Stimulated activated naive CD8-positive, alpha-beta T cell treated with anti-CD3 and anti-CD28 coated beads, Interleukin-15, Interleukin-2, amounts not matched to agents 100 ng/mL and 50 ng/mL, for 24 hours (primary cell): ENCODE measurements around the gene LIN9.

ENCODE experiments used
- H3K27ac Mint-ChIP-seq: one replicate; pipeline ENCODE4 v1.8.0; 2021; ENCODE audit warnings: mild to moderate bottlenecking, mixed read lengths
- H3K27me3 Mint-ChIP-seq: one replicate; pipeline ENCODE4 v1.8.0; 2021; ENCODE audit warnings: mixed read lengths
- H3K36me3 Mint-ChIP-seq: one replicate; pipeline ENCODE4 v1.8.0; 2021; ENCODE audit warnings: low read depth, mixed read lengths
- H3K4me1 Mint-ChIP-seq: one replicate; pipeline ENCODE4 v1.8.0; 2021; ENCODE audit warnings: low read depth, mixed read lengths
- H3K4me3 Mint-ChIP-seq: one replicate; pipeline ENCODE4 v1.8.0; 2021; ENCODE audit warnings: mild to moderate bottlenecking, mixed read lengths
- H3K9me3 Mint-ChIP-seq: one replicate; pipeline ENCODE4 v1.8.0; 2021; ENCODE audit warnings: mixed read lengths

The LIN9 gene

DNA sequence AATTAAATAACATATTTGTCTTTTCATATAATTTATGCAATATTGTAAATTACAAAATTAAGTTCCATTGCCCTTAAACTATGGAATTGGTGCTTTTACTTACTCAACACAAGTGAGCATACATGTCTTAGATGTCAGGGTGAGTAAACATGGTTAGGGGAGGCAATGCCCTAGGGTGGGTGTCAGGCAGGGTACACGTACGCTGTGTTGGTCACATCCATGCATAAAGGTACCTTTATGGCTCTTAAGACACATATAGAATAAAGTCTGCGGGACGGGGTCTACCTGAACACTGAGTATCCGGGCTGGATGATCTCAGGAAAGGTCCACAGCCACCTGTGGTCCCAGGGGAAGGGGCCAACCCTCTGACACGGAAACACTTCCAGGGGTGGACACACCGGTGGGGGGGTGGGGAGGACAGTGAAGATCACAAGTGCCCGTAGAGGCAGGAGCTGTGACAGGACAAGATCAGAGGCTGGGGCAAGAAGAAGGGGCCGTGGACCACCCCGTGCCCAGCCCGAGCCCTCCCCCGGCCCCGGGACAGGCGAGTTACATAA, 720 bp downstream of the LIN9 start:
- peak overlapping the region; percentile 86 for H3K4me3 Mint-ChIP-seq
- H3K9me3 Mint-ChIP-seq, result no peaks in the 10 kb centered on the region
- H3K36me3 Mint-ChIP-seq, result peaks cover 1% of the 10 kb centered on the region
- H3K27me3 Mint-ChIP-seq, result peaks cover 25% of the 10 kb centered on the region
- peak overlapping the region; percentile 67 for H3K27ac Mint-ChIP-seq
- peaks cover 30% of the 10 kb centered on the region for H3K4me1 Mint-ChIP-seq

DNA sequence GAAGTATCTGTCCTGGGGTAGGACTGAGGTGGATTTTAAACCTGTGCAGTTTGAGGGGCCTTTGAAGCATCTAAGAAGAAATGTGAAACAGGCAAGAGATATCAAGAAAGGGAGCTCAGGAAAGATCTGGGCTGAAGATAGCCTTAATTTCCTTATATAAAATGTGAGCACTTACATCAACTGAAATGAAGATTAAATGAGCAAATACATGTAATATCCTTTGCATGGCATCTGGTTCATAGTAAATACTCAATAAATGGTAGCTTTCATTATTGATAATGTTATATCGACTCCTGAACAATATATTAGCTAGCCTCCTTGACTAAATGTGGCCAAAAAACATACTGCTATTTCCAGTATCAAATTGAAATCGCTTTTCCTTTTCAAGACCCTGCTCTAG, 2.5 kb downstream of the LIN9 start:
- Mint-ChIP-seq H3K27me3 (peaks cover 19% of the 10 kb centered on the region), H3K4me3 (no peak overlapping the region), H3K9me3 (no peaks in the 10 kb centered on the region), H3K27ac (no peak overlapping the region), H3K4me1 (peaks cover 30% of the 10 kb centered on the region), H3K36me3 (peaks cover 14% of the 10 kb centered on the region)

DNA sequence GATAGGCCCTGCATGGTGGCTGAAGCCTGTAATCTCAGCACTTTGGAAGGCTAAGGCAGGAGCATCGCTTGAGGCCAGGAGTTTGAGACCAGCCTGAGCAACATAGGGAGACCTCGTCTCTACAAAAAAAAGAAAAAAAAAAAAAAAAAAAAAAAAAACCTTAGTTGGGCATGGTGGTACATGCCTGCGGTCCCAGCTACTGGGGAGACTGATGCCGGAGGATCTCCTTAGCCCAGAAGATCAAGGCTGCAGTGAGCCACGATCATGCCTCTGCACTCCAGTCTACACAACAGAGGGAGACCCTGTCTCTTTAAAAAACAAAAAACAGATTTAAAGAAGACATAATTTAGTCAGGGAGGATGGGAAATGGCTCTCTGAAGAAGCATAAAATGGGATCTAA, 3.8 kb downstream of the LIN9 start:
- Mint-ChIP-seq H3K4me3 (no peak overlapping the region), H3K4me1 (peaks cover 24% of the 10 kb centered on the region), H3K36me3 (peaks cover 18% of the 10 kb centered on the region), H3K9me3 (no peaks in the 10 kb centered on the region), H3K27me3 (peaks cover 7% of the 10 kb centered on the region), H3K27ac (no peak overlapping the region)

DNA sequence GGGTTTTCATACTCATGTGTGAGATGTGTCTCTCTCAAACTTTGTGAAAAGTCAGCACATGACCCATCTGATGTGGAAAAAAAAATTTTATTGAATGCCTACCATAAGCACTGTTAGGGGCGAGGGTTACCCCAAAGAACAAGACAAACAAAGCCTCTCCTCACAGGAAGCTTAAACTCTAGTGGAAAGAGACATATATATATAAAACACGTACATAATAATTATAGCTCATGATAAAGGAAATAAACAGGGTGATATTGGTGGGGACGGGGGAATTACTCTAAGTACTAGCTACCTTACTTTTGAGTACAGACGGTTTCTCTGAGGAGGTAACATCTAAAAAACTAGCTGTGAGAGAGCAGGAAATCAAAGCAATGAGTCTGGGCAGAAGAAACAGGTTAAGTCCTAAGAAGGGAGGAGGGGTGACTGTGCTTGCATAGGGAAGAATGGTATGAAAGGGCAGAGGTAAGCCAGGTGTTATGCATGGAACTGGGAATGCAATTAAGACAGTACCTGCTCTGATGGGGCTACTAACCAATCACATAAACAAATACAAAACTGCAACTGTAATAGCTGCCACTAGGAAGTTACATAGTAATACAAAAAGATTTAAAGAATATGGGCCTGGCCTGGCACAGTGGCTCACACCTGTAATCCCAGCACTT, 4.5 kb downstream of the LIN9 start:
- Mint-ChIP-seq H3K36me3 (peaks cover 20% of the 10 kb centered on the region), H3K4me1 (peaks cover 16% of the 10 kb centered on the region), H3K27ac (no peak overlapping the region), H3K4me3 (no peak overlapping the region), H3K27me3 (no peaks in the 10 kb centered on the region), H3K9me3 (no peaks in the 10 kb centered on the region)

DNA sequence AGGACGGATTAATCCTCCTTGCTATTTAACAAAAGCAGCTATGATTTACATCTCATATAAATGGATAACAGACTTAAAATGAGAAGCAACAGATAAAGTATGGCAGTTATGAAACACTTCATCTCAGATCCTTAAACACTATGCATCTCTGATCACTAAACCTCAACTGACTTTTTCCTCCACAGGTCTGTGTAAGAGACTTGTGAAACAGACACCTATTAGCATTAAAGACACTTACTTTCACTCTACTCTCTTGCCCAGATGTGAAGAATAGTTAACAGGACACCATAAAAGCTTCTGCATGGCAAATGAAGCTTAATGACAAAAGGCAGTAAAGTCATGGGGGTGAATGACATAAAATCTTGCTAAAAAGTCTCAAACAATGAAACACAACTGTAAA, 6.2 kb downstream of the LIN9 start:
- Mint-ChIP-seq H3K36me3 (peaks cover 34% of the 10 kb centered on the region), H3K27me3 (no peaks in the 10 kb centered on the region), H3K27ac (no peak overlapping the region), H3K4me3 (no peak overlapping the region), H3K9me3 (no peaks in the 10 kb centered on the region), H3K4me1 (peaks cover 11% of the 10 kb centered on the region)

DNA sequence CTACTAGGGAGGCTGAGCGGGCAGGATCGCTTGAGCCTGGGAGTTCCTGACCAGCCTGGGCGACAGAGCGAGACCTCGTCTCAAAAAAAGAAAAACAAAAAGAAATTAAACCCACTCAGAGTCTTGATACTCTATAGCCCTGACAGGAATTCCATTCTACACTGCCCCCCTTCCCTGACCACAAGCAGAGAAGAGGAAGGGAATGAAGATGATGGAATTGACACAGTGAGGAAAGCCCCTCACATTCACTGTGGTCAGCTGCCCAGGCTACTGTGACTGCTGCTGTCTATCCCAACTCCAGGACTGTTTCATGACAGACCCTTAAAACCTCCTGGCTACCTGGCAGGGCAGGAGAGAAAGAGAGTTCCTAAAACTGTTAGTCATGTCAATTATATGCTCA, 12.1 kb downstream of the LIN9 start:
- H3K4me1 Mint-ChIP-seq, result no peaks in the 10 kb centered on the region
- no peak overlapping the region for H3K27ac Mint-ChIP-seq
- H3K36me3 Mint-ChIP-seq, result peaks cover 55% of the 10 kb centered on the region
- no peak overlapping the region for H3K4me3 Mint-ChIP-seq
- no peaks in the 10 kb centered on the region for H3K27me3 Mint-ChIP-seq
- H3K9me3 Mint-ChIP-seq, result no peaks in the 10 kb centered on the region

DNA sequence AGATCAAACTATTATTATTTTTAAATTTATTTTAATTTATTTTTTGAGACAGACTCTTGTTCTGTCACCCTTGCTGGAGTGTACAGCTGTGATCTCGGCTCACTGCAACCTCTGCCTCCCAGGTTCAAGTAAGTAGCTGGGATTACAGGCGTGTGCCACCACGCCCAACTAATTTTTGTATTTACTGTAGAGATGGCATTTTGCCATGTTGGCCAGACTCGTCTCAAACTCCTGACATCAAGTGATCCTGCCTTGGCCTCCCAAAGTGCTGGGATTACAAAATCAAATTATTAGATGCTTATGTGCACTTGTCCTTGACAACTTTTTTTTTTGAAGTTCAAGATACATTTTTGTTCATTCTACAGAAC, 15.4 kb downstream of the LIN9 start:
- H3K27ac Mint-ChIP-seq, result no peak overlapping the region
- H3K9me3 Mint-ChIP-seq, result no peaks in the 10 kb centered on the region
- H3K4me3 Mint-ChIP-seq, result no peak overlapping the region
- H3K36me3 Mint-ChIP-seq, result peaks cover 44% of the 10 kb centered on the region
- no peaks in the 10 kb centered on the region for H3K27me3 Mint-ChIP-seq
- H3K4me1 Mint-ChIP-seq, result no peaks in the 10 kb centered on the region

DNA sequence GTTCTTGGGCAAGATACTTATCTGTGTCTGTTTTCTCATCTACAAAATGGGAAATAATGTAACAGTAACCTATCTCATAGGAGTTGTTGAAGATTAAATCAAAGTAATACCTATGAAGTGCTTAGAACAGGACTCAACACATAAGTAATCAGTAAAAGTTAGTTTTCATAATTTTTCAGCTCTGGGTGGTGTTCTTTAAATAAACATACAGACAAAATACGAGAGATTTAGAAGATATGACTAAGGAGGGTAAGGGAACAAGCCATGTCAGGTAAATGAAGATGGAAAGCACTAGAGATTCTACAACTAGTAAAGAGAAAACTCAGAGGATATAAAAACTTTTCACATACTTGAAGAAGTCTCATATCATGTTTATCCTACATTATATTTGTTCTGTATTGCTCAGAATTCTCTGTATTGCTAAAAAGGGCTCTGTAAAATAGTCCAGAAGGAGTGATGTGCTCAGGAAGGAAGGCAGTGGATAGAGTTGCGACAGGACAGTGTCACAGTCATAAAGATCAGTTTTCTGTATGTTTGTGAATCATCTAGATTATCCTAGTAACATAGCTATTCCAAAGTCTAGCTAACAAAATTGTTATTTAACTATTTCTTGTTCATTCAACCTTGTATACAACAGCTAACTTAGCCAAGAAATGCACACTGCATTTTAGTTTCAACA, 16.0 kb downstream of the LIN9 start:
- no peak overlapping the region for H3K27ac Mint-ChIP-seq
- H3K36me3 Mint-ChIP-seq, result peaks cover 45% of the 10 kb centered on the region
- H3K9me3 Mint-ChIP-seq, result no peaks in the 10 kb centered on the region
- no peaks in the 10 kb centered on the region for H3K4me1 Mint-ChIP-seq
- no peaks in the 10 kb centered on the region for H3K27me3 Mint-ChIP-seq
- H3K4me3 Mint-ChIP-seq, result no peak overlapping the region

DNA sequence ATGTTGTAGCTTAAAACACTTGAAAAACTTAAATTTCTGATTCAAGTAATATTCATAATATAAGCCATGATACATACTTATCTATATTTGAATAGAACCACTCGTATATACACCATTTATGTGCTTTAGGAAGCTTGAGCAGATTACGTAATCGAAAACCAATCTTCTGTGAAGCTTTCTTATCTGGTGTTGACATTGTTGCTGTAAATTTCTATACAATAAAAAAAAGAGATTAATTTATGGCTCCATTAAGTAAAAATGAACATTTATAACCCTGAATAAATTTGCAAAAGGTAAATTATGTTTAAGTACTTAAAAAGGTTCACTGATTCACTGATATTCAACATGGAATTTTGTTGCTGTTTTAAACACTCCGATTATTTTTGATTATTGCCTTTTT, 21.4 kb downstream of the LIN9 start:
- Mint-ChIP-seq H3K4me1 (no peaks in the 10 kb centered on the region), H3K9me3 (no peaks in the 10 kb centered on the region), H3K27me3 (no peaks in the 10 kb centered on the region), H3K27ac (no peak overlapping the region), H3K4me3 (no peak overlapping the region), H3K36me3 (peaks cover 37% of the 10 kb centered on the region)

DNA sequence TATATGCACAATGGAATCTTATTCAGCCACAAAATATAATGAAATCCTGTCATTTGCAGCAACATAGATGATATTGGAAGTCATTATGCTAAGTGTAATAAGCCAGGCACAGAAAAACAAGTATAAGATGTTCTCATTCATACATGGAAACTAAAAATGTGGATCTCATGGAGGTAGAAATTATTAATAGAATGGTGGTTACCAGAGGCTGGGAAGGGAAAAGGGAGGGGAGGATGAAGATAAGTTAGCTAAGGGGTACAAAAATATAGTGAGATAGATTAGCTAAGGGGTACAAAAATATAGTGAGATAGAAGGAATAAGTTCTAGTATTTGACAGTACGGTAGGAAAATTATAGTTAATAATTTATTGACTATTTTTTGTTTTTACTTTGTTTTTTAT, 27.9 kb downstream of the LIN9 start:
- no peaks in the 10 kb centered on the region for H3K27me3 Mint-ChIP-seq
- H3K27ac Mint-ChIP-seq, result no peak overlapping the region

DNA sequence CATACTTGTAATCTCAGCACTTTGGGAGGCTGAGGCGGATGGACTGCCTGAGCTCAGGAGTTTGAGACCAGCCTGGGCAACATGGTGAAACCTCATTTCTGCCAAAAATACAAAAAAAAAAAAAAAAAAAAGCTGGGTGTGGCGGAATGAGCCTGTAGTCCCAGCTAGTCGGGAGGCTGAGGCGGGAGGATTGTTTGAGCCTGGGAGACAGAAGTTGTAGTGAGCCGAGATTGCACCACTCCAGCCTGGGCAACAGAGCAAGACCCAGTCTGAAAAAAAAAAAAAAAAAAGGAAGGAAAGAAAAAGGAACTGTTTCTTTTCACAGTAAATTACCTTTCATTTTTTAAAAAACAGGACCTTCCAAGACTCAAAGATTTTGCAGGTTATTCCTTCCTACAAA, 29.5 kb downstream of the LIN9 start:
- Mint-ChIP-seq H3K4me1 (no peaks in the 10 kb centered on the region), H3K27ac (no peak overlapping the region), H3K4me3 (no peak overlapping the region), H3K36me3 (peaks cover 37% of the 10 kb centered on the region), H3K9me3 (no peaks in the 10 kb centered on the region), H3K27me3 (no peaks in the 10 kb centered on the region)

More for the DNA sequence above, 27.9 kb downstream of the LIN9 start:
- H3K9me3 Mint-ChIP-seq, result no peaks in the 10 kb centered on the region
- H3K4me1 Mint-ChIP-seq, result no peaks in the 10 kb centered on the region
- no peak overlapping the region for H3K4me3 Mint-ChIP-seq
- peaks cover 36% of the 10 kb centered on the region for H3K36me3 Mint-ChIP-seq

DNA sequence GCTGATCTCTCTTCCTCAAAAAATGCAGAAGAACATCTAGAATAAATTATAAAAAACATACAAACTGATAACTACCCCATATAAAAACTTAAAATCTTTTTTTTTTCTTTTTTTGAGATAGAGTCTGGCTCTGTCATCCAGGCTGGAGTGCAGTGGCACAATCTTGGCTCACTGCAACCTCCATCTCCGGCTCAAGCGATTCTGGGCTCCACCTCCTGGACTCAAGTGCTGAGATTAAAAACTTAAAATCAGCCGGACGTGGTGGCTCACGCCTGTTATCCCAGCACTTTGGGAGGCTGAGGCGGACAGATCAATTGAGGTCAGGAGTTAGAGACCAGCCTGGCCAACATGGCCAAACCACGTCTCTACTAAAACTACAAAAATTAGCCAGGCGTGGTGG, 31.1 kb downstream of the LIN9 start:
- no peak overlapping the region for H3K27ac Mint-ChIP-seq
- peaks cover 34% of the 10 kb centered on the region for H3K36me3 Mint-ChIP-seq
- no peaks in the 10 kb centered on the region for H3K4me1 Mint-ChIP-seq
- H3K4me3 Mint-ChIP-seq, result no peak overlapping the region
- H3K9me3 Mint-ChIP-seq, result no peaks in the 10 kb centered on the region
- no peaks in the 10 kb centered on the region for H3K27me3 Mint-ChIP-seq

DNA sequence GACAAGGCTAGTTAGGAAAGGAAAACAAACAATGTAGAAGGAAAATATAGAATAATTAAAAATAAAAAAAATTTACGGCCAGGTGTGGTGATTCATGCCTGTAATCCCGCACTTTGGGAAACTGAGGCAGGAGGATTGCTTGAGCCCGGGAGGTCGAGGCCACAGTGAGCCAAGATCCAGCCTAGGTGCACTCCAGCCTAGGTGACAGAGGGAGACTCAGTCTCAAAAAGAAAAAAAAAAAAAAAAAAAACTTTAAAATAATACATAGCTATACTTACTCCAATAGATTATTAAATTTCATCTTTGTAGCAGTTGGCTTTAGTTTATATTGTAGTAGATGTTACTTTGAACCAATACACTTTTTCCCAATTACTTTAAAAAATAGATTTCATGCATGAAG, 32.0 kb downstream of the LIN9 start:
- Mint-ChIP-seq H3K36me3 (peaks cover 27% of the 10 kb centered on the region), H3K4me3 (no peak overlapping the region), H3K27ac (no peak overlapping the region), H3K9me3 (no peaks in the 10 kb centered on the region), H3K27me3 (no peaks in the 10 kb centered on the region), H3K4me1 (no peaks in the 10 kb centered on the region)

DNA sequence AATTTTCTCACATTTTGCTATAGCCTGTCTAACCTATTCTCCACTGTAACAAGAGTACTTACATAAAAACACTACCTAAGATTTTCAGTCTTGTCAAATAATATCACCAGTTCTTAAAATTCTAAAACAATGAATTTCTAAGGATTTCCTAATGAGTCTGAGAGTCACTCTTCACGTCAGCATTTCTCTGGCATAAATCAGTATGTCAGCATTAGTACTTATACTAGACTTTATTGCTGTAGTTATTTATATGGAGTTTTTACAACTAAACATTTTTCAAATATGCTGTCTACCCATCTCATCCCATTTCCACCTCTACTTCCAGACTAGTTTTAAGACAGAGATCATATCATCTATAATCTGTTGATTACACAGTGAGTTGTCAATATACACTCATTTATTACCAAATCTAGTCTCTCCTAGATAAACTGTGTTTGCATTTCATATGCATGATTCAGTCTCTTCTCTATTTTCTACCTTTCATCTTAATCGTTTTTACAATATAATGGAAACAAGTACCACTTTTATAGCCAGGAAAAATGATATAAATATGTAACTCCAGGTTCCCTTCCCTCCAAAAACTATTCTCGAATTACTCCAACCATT, 32.8 kb downstream of the LIN9 start:
- peaks cover 26% of the 10 kb centered on the region for H3K36me3 Mint-ChIP-seq

DNA sequence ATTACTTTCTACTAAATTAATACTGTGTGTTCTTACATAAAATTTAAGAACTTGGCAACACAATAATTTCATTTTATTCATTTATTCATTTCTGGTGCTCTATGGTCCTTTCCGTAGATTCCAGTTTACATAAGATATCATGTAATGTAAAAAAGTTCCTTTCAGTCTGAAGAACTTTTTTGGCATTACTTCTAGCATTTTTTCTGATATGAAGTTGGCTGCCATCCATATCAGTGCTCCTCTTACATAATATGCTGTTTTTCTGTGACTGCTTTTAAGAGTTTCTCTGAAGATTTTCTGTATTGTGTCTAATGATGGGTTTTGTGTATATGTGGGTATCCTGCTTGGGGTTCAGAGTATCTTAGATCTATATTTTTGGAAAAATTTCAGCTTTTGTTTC, 34.8 kb downstream of the LIN9 start:
- Mint-ChIP-seq H3K27me3 (no peaks in the 10 kb centered on the region), H3K4me1 (no peaks in the 10 kb centered on the region), H3K27ac (no peak overlapping the region), H3K4me3 (no peak overlapping the region), H3K9me3 (no peaks in the 10 kb centered on the region), H3K36me3 (peaks cover 22% of the 10 kb centered on the region)

More for the DNA sequence above, 32.8 kb downstream of the LIN9 start:
- no peaks in the 10 kb centered on the region for H3K27me3 Mint-ChIP-seq
- no peak overlapping the region for H3K27ac Mint-ChIP-seq
- no peaks in the 10 kb centered on the region for H3K9me3 Mint-ChIP-seq
- H3K4me1 Mint-ChIP-seq, result no peaks in the 10 kb centered on the region
- H3K4me3 Mint-ChIP-seq, result no peak overlapping the region
